Liver (tissue), 9 donors: Measurements from ENCODE around the gene CRYGB. TPM values are rescaled to one million over a fixed set of nuclear protein-coding genes. Genes with fewer than 3 reads are reported as not detected.

Experiments used
- DNase-seq: peaks from one replicate; pipeline ENCODE4 v3.0.0-alpha.2; 2017; ENCODE audit warnings: low spot score
- H3K27ac ChIP-seq, 2 donors: one replicate each; pipeline ENCODE4 v1.7.0; 2013; ENCODE audit warnings: inconsistent platforms in 2 of 2, low read length in 2 of 2, control low read depth in 1 of 2, low read depth in 1 of 2, mild to moderate bottlenecking in 1 of 2
- H3K27me3 ChIP-seq, 4 donors: one replicate each; pipeline versions ENCODE4 v1.6.1 to v1.7.0; 2013; ENCODE audit warnings: low read length in 3 of 4, inconsistent platforms in 1 of 4, mild to moderate bottlenecking in 1 of 4, moderate library complexity in 1 of 4; ENCODE audit not compliant: control insufficient read depth in 4 of 4, insufficient read depth in 4 of 4
- H3K36me3 ChIP-seq, 4 donors: one replicate each; pipeline versions ENCODE4 v1.6.1 to v1.7.0; 2013; ENCODE audit warnings: low read length in 3 of 4, mild to moderate bottlenecking in 3 of 4, low read depth in 1 of 4, moderate library complexity in 1 of 4; ENCODE audit not compliant: control insufficient read depth in 4 of 4, insufficient read depth in 3 of 4
- H3K4me1 ChIP-seq, 4 donors: one replicate each; pipeline versions ENCODE4 v1.6.1 to v1.7.0; 2013; ENCODE audit warnings: low read length in 3 of 4, mild to moderate bottlenecking in 3 of 4, moderate library complexity in 1 of 4; ENCODE audit not compliant: control insufficient read depth in 4 of 4, insufficient read depth in 4 of 4
- H3K4me3 ChIP-seq, 3 donors: one replicate each; pipeline versions ENCODE4 v1.6.1 to v1.7.0; 2013; ENCODE audit warnings: low read length in 3 of 3, control low read depth in 1 of 3, low read depth in 1 of 3, mild to moderate bottlenecking in 1 of 3
- H3K9ac ChIP-seq, 2 donors: one replicate each; pipeline ENCODE4 v1.7.0; 2013; ENCODE audit warnings: low read length in 2 of 2, mild to moderate bottlenecking in 2 of 2, moderate library complexity in 2 of 2, control low read depth in 1 of 2, low read depth in 1 of 2
- H3K9me3 ChIP-seq, 4 donors: one replicate each; pipeline versions ENCODE4 v1.6.1 to v1.7.0; 2013; ENCODE audit warnings: low read length in 3 of 4; ENCODE audit not compliant: control insufficient read depth in 4 of 4
- ATF3 ChIP-seq: IDR thresholded peaks from 2 replicates; pipeline ENCODE4 v1.6.1; 2016; ENCODE audit warnings: antibody characterized with exemption
- CTCF ChIP-seq: fragments of 150-350 bp; IDR thresholded peaks from 2 replicates; pipeline ENCODE4 v1.5.1; 2017; ENCODE audit warnings: improper control_type of control experiment, low read depth, low read length; ENCODE audit not compliant: missing input control
- EGR1 ChIP-seq, 2 donors: IDR thresholded peaks; 2 replicates each; pipeline ENCODE4 v1.6.1; 2016 to 2018; ENCODE audit warnings: antibody characterized with exemption in 2 of 2, low read depth in 2 of 2
- FOXA1 ChIP-seq: IDR thresholded peaks from 2 replicates; pipeline ENCODE4 v1.6.1; 2016; ENCODE audit warnings: antibody characterized with exemption
- FOXA2 ChIP-seq: IDR thresholded peaks from 2 replicates; pipeline ENCODE4 v1.6.1; 2016; ENCODE audit warnings: antibody characterized with exemption
- GABPA ChIP-seq, 2 donors: IDR thresholded peaks in 1 of 2; conservative IDR thresholded peaks in 1 of 2; 2 replicates each; pipeline ENCODE4 v1.6.1; 2016; ENCODE audit warnings: antibody characterized with exemption in 2 of 2, mild to moderate bottlenecking in 1 of 2, moderate library complexity in 1 of 2
- HNF4A ChIP-seq, 2 donors: conservative IDR thresholded peaks; 2 replicates each; pipeline ENCODE4 v1.6.1; 2016; ENCODE audit warnings: antibody characterized with exemption in 2 of 2, mild to moderate bottlenecking in 2 of 2
- JUND ChIP-seq, 2 donors: IDR thresholded peaks; 2 replicates each; pipeline ENCODE4 v1.6.1; 2016; ENCODE audit warnings: antibody characterized with exemption in 2 of 2
- MAX ChIP-seq: IDR thresholded peaks from 2 replicates; pipeline ENCODE4 v1.6.1; 2016; ENCODE audit warnings: antibody characterized with exemption
- NR2F2 ChIP-seq: IDR thresholded peaks from 2 replicates; pipeline ENCODE4 v1.6.1; 2016; ENCODE audit warnings: antibody characterized with exemption
- RAD21 ChIP-seq, 2 donors: IDR thresholded peaks; 2 replicates each; pipeline ENCODE4 v1.6.1; 2016; ENCODE audit warnings: antibody characterized with exemption in 2 of 2, mild to moderate bottlenecking in 2 of 2
- REST ChIP-seq: IDR thresholded peaks from 2 replicates; pipeline ENCODE4 v1.6.1; 2016; ENCODE audit warnings: antibody characterized with exemption, mild to moderate bottlenecking
- RXRA ChIP-seq, 2 donors: IDR thresholded peaks; 2 replicates each; pipeline ENCODE4 v1.6.1; 2017 to 2018; ENCODE audit warnings: antibody characterized with exemption in 2 of 2, mild to moderate bottlenecking in 1 of 2
- SP1 ChIP-seq: IDR thresholded peaks from 2 replicates; pipeline ENCODE4 v1.6.1; 2018; ENCODE audit warnings: antibody characterized with exemption, mild to moderate bottlenecking
- TAF1 ChIP-seq: conservative IDR thresholded peaks from 2 replicates; pipeline ENCODE4 v1.6.1; 2016; ENCODE audit warnings: antibody characterized with exemption, mild to moderate bottlenecking
- YY1 ChIP-seq: IDR thresholded peaks from 2 replicates; pipeline ENCODE4 v1.6.1; 2016; ENCODE audit warnings: antibody characterized with exemption, mild to moderate bottlenecking
- WGBS: extraction: QIAGEN DNeasy Blood & Tissue Kit; methylation state at CpG from one replicate; pipeline ENCODE4 v1.1.7; 2013; 5-methylcytosine and 5-hydroxymethylcytosine counted together
- polyA plus RNA-seq, 2 donors: library from polyadenylated mRNA; stranded (reverse) in 1 of 2; unstranded in 1 of 2; fragments of 200-250 nt in 1 of 2; fragments of >200 nt in 1 of 2; fragmentation: Nextera tagmentation in 1 of 2; extraction: Ambion mirVana in 1 of 2; gene quantifications; one replicate each; pipeline versions ENCODE4 v1.2.1 to v1.2.3, GENCODE V29; 2013 to 2015
- total RNA-seq, 2 donors: library from RNA; depleted of rRNA; stranded (reverse); fragments of >200 nt; gene quantifications; one replicate each; pipeline ENCODE4 v1.2.3, GENCODE V29; 2014
- donor health status: healthy.
- donor health status: healthy.
- donor health status: healthy.
- donor health status: healthy.
- donor health status: healthy.

The CRYGB gene
- total and polyA plus RNA-seq, 4 donors, result not detected

- no peaks in the 10 kb centered on the region for H3K9me3 ChIP-seq
- no peaks in the 10 kb centered on the region for H3K36me3 ChIP-seq
- WGBS, result 85% methylated on average over 8 of the region's 8 CpGs
- no peak for DNase-seq
- H3K4me3 ChIP-seq, result no peak overlapping the region
- no peaks in the 10 kb centered on the region for H3K4me1 ChIP-seq
- H3K27me3 ChIP-seq, result no peaks in the 10 kb centered on the region
- H3K9ac ChIP-seq, result no peak overlapping the region
- TF ChIP-seq EGR1 (IDR thresholded peaks at IDR 0.05; ENCODE audit: low read depth in 2 of 2), result no peak
- no peak for TF ChIP-seq NR2F2
- TF ChIP-seq TAF1, result no peak
- no peak for TF ChIP-seq RXRA (IDR thresholded peaks at IDR 0.05)
- TF ChIP-seq CTCF, result no peak
- no peak for TF ChIP-seq ATF3
- no peak for TF ChIP-seq FOXA2
- TF ChIP-seq GABPA (IDR thresholded peaks at IDR 0.05 in 1 of 2, conservative IDR thresholded peaks at IDR 0.05 in 1 of 2), result no peak
- TF ChIP-seq RAD21 (IDR thresholded peaks at IDR 0.05), result no peak
- TF ChIP-seq REST, result no peak
- H3K27ac ChIP-seq, result no peak overlapping the region
Observed at GRCh38 chr2:208192611-208193236, 46.8 kb upstream of the CRYGB start.

DNA sequence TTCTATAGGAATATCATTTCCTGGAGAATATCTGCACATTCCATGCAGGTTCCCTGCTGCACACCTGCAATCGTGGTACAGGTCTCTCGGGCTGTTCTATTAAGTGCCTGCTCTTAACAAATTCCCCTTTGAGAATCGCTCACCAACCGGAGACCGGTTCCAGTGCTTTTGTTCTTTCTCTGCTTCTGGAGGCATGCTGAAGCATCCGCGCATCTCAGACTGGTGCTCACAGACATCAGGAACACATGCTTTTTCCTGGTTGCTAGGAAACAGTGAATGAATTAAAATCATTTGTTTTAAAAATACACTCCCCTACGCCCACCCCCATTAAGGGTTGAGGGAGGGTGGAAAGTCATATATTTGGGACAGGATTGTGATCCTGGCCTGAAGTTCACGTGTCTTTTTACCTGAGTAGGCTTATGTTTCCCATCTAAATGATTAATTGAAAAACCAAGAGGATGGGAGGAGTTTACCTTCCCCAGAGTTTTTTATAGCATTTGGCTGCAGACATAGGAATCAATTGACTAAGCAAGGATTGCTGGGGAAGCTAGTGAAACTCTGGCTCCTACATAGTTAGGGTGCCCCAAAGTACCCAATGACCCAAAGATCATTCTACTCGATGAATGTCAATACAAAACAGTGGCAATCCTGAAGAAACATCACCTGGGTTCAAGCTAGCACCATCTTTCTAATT lies 44.0 kb upstream of the CRYGB start, which contains the start of gene C2orf80:
Gene C2orf80, minus strand, starts transcription at position 221 of the 694 bp plus-strand sequence. CDS start 3,044 bp downstream, outside the sequence.
- H3K4me1 ChIP-seq, result no peaks in the 10 kb centered on the region
- DNase-seq, result no peak
- H3K36me3 ChIP-seq, result no peaks in the 10 kb centered on the region
- no peak within 1 kb of the TSS for H3K9ac ChIP-seq
- H3K27ac ChIP-seq, result no peak within 1 kb of the TSS
- H3K9me3 ChIP-seq, result no peaks in the 10 kb centered on the region
- 89% methylated on average over 10 of the region's 10 CpGs for WGBS
- H3K4me3 ChIP-seq, result no peak within 1 kb of the TSS
- H3K27me3 ChIP-seq, result no peaks in the 10 kb centered on the region
- TF ChIP-seq CTCF (no peak), SP1 (no peak), EGR1 (IDR thresholded peaks at IDR 0.05; ENCODE audit: low read depth in 2 of 2) (no peak), ATF3 (no peak), REST (no peak), HNF4A (conservative IDR thresholded peaks at IDR 0.05) (no peak), RAD21 (IDR thresholded peaks at IDR 0.05) (no peak), RXRA (IDR thresholded peaks at IDR 0.05) (no peak), FOXA1 (no peak), NR2F2 (no peak), TAF1 (no peak), JUND (IDR thresholded peaks at IDR 0.05) (no peak), FOXA2 (no peak), YY1 (no peak), MAX (no peak)
